GM23338 (cell line): Measurements from ENCODE around the gene GAK. TPM values are rescaled to one million over a fixed set of nuclear protein-coding genes. Genes with fewer than 3 reads are reported as not detected.

Source experiments
- ATAC-seq: fragments of 200-7000 bp; cut with Tn5 transposase; 3 replicates; pipeline ENCODE4 v1.9.1; 2020
- DNase-seq: peaks from one replicate; pipeline ENCODE4 v3.0.0-alpha.2; 2015; ENCODE audit warnings: low spot score
- H2AFZ ChIP-seq: fragments of 200-600 bp; sonication (generic); 2 replicates; pipeline ENCODE4 v1.8.0; 2016; ENCODE audit warnings: antibody characterized with exemption, mild to moderate bottlenecking, moderate library complexity
- H3F3A ChIP-seq: fragments of 200-600 bp; sonication (generic); replicated peaks from 2 replicates; pipeline ENCODE4 v1.8.0; 2017; ENCODE audit warnings: antibody characterized with exemption, mixed run types, low read depth
- H3K27ac ChIP-seq: fragments of 200-600 bp; sonication (generic); 2 replicates; pipeline ENCODE4 v1.6.1; 2016; ENCODE audit warnings: low read depth
- H3K27me3 ChIP-seq: fragments of 200-600 bp; sonication (generic); 2 replicates; pipeline ENCODE4 v1.8.0; 2016; ENCODE audit warnings: mild to moderate bottlenecking, mixed run types, moderate library complexity; ENCODE audit not compliant: insufficient read depth
- H3K36me3 ChIP-seq: fragments of 200-600 bp; sonication (generic); 2 replicates; pipeline ENCODE4 v1.8.0; 2016; ENCODE audit warnings: mild to moderate bottlenecking; ENCODE audit not compliant: insufficient read depth
- H3K4me1 ChIP-seq: fragments of 200-600 bp; sonication (generic); 2 replicates; pipeline ENCODE4 v1.8.0; 2016; ENCODE audit warnings: mild to moderate bottlenecking, moderate library complexity; ENCODE audit not compliant: insufficient read depth
- H3K4me2 ChIP-seq: fragments of 200-600 bp; sonication (generic); 2 replicates; pipeline ENCODE4 v1.7.1; 2017; ENCODE audit warnings: mixed run types
- H3K4me3 ChIP-seq: fragments of 200-600 bp; sonication (generic); 2 replicates; pipeline ENCODE4 v1.6.1; 2016; ENCODE audit warnings: mixed run types
- H3K79me2 ChIP-seq: fragments of 200-600 bp; sonication (generic); replicated peaks from 2 replicates; pipeline ENCODE4 v1.8.0; 2017; ENCODE audit warnings: mild to moderate bottlenecking; ENCODE audit not compliant: insufficient read depth
- H3K9me2 ChIP-seq: fragments of 200-600 bp; sonication (generic); 2 replicates; pipeline ENCODE4 v1.8.0; 2017; ENCODE audit not compliant: insufficient read depth
- H4K20me1 ChIP-seq: fragments of 200-600 bp; sonication (generic); replicated peaks from 2 replicates; pipeline ENCODE4 v1.8.0; 2017; ENCODE audit warnings: mild to moderate bottlenecking; ENCODE audit not compliant: insufficient read depth
- H3K27ac Mint-ChIP-seq: 2 replicates; pipeline ENCODE4 v1.8.0; 2020; ENCODE audit warnings: inconsistent platforms, mild to moderate bottlenecking, moderate library complexity, mixed read lengths
- H3K27me3 Mint-ChIP-seq: 3 replicates; pipeline ENCODE4 v1.8.0; 2022; ENCODE audit warnings: low read depth, mild to moderate bottlenecking, moderate library complexity, mixed read lengths, inconsistent platforms; ENCODE audit not compliant: insufficient read depth, poor library complexity
- H3K36me3 Mint-ChIP-seq: 3 replicates; pipeline ENCODE4 v1.8.0; 2021; ENCODE audit warnings: low read depth, mild to moderate bottlenecking, inconsistent platforms, moderate library complexity, mixed read lengths
- H3K4me1 Mint-ChIP-seq: 3 replicates; pipeline ENCODE4 v1.8.0; 2020; ENCODE audit warnings: mild to moderate bottlenecking, inconsistent platforms, mixed read lengths
- H3K4me3 Mint-ChIP-seq: 3 replicates; pipeline ENCODE4 v1.8.0; 2021; ENCODE audit warnings: moderate library complexity, mild to moderate bottlenecking, inconsistent platforms, mixed read lengths
- H3K9me3 Mint-ChIP-seq: 3 replicates; pipeline ENCODE4 v1.8.0; 2020; ENCODE audit warnings: moderate library complexity, mild to moderate bottlenecking, inconsistent platforms, mixed read lengths
- CREB1 ChIP-seq: fragments of 250-450 bp; sonication (Bioruptor Pico); IDR thresholded peaks from 2 replicates; pipeline ENCODE4 v1.5.0; 2020; ENCODE audit warnings: low read depth, mild to moderate bottlenecking, moderate library complexity
- EZH2 ChIP-seq: fragments of 200-600 bp; sonication (generic); IDR thresholded peaks from one replicate; pipeline ENCODE4 v1.8.0; 2017; ENCODE audit warnings: antibody characterized with exemption, mild to moderate bottlenecking, low read depth; ENCODE audit not compliant: unreplicated experiment
- EZH2phosphoT487 ChIP-seq: fragments of 200-600 bp; sonication (generic); IDR thresholded peaks from one replicate; pipeline ENCODE4 v1.8.1; 2018; ENCODE audit warnings: antibody characterized with exemption; ENCODE audit not compliant: unreplicated experiment
- JUNB ChIP-seq: IDR thresholded peaks from one replicate; pipeline ENCODE4 v1.6.1; 2016; ENCODE audit warnings: antibody characterized with exemption; ENCODE audit not compliant: unreplicated experiment
- POLR2AphosphoS5 ChIP-seq: IDR thresholded peaks from 2 replicates; pipeline ENCODE4 v1.6.1; 2016; ENCODE audit warnings: antibody characterized with exemption, low read depth
- STAT1 ChIP-seq: IDR thresholded peaks from one replicate; pipeline ENCODE4 v1.6.1; 2016; ENCODE audit warnings: antibody characterized with exemption; ENCODE audit not compliant: unreplicated experiment
- ZNF331 ChIP-seq: fragments of 250-450 bp; sonication (Bioruptor Pico); IDR thresholded peaks from 2 replicates; pipeline ENCODE4 v1.5.0; 2020; ENCODE audit warnings: low read depth, mild to moderate bottlenecking, moderate library complexity
- polyA plus RNA-seq: library from polyadenylated mRNA; unstranded; fragments of >200 nt; fragmentation: Nextera tagmentation; extraction: Ambion mirVana; gene quantifications from 2 replicates; pipeline ENCODE4 v1.2.1, GENCODE V29; 2016
- total RNA-seq: library from RNA; depleted of rRNA; stranded (reverse); fragments of >200 nt; shearing (Covaris generic); gene quantifications from 2 replicates; pipeline ENCODE4 v1.2.3, GENCODE V29; 2014
- TF ChIP-seq, protein P1 (sequence below): IDR thresholded peaks from 2 replicates; pipeline ENCODE4 v1.6.1; 2016; ENCODE audit warnings: antibody characterized with exemption
- TF ChIP-seq, protein P2 (sequence below): fragments of 250-450 bp; sonication (Bioruptor Pico); IDR thresholded peaks from 2 replicates; pipeline ENCODE4 v1.5.0; 2020; ENCODE audit warnings: mild to moderate bottlenecking, moderate library complexity
- TF ChIP-seq, protein P3 (sequence below): IDR thresholded peaks from one replicate; pipeline ENCODE4 v1.6.1; 2018; ENCODE audit warnings: antibody characterized with exemption; ENCODE audit not compliant: unreplicated experiment

The GAK gene
- total and polyA plus RNA-seq, 2 experiments from 2014 or later, result 48.5 to 124 TPM

DNA sequence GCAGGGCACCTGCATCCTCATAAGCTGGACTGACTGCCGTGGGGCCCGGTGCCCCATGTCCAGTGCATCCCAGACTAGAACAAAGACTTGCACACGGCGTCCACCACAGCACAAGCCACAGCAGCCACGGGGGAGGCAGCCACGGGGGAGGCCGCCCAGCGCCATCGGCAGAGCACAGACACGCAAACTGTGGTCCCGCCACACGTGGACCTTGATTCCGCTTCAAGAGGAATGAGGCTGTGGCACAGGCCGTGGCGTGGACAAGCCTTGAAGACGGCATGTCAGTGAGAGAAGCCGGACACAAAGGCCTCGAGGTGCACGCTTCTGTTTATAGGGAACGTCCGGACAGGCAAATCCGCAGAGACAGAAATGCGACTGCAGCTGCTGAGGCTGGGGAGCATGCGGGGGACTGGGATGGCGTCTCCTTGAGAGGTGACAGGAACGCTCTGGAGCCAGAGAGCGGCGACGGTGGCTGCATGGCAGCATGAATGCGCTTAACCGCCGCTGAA lies 96.1 kb downstream of the GAK start (continued):
- TF ChIP-seq, protein P1, sequence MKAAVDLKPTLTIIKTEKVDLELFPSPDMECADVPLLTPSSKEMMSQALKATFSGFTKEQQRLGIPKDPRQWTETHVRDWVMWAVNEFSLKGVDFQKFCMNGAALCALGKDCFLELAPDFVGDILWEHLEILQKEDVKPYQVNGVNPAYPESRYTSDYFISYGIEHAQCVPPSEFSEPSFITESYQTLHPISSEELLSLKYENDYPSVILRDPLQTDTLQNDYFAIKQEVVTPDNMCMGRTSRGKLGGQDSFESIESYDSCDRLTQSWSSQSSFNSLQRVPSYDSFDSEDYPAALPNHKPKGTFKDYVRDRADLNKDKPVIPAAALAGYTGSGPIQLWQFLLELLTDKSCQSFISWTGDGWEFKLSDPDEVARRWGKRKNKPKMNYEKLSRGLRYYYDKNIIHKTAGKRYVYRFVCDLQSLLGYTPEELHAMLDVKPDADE, result no peak
- TF ChIP-seq EZH2phosphoT487 (no peak), ZNF331 (CRISPR knock-in tag) (no peak)
- TF ChIP-seq, protein P2, sequence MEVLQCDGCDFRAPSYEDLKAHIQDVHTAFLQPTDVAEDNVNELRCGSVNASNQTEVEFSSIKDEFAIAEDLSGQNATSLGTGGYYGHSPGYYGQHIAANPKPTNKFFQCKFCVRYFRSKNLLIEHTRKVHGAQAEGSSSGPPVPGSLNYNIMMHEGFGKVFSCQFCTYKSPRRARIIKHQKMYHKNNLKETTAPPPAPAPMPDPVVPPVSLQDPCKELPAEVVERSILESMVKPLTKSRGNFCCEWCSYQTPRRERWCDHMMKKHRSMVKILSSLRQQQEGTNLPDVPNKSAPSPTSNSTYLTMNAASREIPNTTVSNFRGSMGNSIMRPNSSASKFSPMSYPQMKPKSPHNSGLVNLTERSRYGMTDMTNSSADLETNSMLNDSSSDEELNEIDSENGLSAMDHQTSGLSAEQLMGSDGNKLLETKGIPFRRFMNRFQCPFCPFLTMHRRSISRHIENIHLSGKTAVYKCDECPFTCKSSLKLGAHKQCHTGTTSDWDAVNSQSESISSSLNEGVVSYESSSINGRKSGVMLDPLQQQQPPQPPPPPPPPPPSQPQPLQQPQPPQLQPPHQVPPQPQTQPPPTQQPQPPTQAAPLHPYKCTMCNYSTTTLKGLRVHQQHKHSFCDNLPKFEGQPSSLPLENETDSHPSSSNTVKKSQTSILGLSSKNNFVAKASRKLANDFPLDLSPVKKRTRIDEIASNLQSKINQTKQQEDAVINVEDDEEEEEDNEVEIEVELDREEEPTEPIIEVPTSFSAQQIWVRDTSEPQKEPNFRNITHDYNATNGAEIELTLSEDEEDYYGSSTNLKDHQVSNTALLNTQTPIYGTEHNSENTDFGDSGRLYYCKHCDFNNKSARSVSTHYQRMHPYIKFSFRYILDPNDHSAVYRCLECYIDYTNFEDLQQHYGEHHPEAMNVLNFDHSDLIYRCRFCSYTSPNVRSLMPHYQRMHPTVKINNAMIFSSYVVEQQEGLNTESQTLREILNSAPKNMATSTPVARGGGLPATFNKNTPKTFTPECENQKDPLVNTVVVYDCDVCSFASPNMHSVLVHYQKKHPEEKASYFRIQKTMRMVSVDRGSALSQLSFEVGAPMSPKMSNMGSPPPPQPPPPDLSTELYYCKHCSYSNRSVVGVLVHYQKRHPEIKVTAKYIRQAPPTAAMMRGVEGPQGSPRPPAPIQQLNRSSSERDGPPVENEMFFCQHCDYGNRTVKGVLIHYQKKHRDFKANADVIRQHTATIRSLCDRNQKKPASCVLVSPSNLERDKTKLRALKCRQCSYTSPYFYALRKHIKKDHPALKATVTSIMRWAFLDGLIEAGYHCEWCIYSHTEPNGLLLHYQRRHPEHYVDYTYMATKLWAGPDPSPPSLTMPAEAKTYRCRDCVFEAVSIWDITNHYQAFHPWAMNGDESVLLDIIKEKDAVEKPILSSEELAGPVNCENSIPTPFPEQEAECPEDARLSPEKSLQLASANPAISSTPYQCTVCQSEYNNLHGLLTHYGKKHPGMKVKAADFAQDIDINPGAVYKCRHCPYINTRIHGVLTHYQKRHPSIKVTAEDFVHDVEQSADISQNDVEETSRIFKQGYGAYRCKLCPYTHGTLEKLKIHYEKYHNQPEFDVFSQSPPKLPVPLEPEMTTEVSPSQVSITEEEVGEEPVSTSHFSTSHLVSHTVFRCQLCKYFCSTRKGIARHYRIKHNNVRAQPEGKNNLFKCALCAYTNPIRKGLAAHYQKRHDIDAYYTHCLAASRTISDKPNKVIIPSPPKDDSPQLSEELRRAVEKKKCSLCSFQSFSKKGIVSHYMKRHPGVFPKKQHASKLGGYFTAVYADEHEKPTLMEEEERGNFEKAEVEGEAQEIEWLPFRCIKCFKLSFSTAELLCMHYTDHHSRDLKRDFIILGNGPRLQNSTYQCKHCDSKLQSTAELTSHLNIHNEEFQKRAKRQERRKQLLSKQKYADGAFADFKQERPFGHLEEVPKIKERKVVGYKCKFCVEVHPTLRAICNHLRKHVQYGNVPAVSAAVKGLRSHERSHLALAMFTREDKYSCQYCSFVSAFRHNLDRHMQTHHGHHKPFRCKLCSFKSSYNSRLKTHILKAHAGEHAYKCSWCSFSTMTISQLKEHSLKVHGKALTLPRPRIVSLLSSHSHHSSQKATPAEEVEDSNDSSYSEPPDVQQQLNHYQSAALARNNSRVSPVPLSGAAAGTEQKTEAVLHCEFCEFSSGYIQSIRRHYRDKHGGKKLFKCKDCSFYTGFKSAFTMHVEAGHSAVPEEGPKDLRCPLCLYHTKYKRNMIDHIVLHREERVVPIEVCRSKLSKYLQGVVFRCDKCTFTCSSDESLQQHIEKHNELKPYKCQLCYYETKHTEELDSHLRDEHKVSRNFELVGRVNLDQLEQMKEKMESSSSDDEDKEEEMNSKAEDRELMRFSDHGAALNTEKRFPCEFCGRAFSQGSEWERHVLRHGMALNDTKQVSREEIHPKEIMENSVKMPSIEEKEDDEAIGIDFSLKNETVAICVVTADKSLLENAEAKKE (CRISPR knock-in tag), result no peak

DNA sequence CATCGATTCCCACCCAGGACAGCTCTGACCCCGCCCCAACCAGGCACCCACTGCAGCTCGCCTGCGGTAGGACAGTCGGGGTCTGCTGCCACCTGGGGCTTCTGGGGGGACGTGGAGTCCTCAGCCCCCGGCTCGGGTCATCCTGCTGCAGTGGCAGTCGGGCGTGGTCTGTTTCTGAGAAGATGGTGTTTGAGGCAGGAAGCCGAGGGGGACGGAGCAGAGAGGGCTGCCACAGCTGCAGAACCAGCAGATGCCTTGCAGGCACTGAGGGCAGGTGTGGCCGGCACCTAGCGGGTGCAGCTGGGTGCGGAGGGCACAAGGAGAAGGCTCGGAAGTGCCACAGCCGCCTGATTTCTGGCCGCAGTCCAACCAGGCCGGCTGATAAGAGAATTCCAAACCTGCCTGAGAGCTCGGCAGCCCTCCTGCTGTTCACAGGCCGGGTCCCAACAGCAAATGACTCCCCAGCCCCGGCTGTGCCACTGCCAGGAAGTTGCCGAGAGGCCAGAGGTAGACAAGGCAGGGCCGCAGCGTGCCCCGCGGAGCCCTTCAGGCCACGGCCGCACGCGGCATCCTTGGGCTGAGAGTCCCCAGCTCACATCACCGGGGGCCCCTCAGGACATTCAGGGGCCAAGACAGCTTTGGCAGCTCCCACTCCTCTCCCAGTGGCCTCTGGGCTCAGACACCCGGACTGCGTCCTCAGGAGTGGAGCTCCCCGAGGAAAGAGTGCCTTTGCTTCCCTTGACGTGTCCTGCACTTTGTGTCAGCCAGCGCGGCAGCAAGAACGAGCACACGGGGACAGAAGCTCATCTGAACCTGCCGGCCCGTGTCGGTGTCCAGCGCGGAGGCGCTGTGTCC lies 96.7 kb downstream of the GAK start:
- Histone ChIP-seq H3K4me3 (no peak overlapping the region), H4K20me1 (no peaks in the 10 kb centered on the region), H3K9me2 (no peaks in the 10 kb centered on the region), H3F3A (no peaks in the 10 kb centered on the region), H3K79me2 (no peaks in the 10 kb centered on the region), H3K27me3 (no peaks in the 10 kb centered on the region), H3K4me1 (no peaks in the 10 kb centered on the region), H3K4me2 (no peak overlapping the region), H3K27ac (no peak overlapping the region), H3K36me3 (no peaks in the 10 kb centered on the region), H2AFZ (no peak overlapping the region)
- peaks cover 5% of the 10 kb centered on the region; the same call in 1 of the 3 replicates for H3K36me3 Mint-ChIP-seq
- H3K9me3 Mint-ChIP-seq, result peaks cover 15% of the 10 kb centered on the region
- H3K27ac Mint-ChIP-seq, result no peak overlapping the region
- H3K4me3 Mint-ChIP-seq, result no peak overlapping the region
- no peaks in the 10 kb centered on the region for H3K4me1 Mint-ChIP-seq
- DNase-seq (no peak), ATAC-seq (no peak)
- H3K27me3 Mint-ChIP-seq, result peaks cover 5% of the 10 kb centered on the region
- TF ChIP-seq EZH2 (no peak), ZNF331 (CRISPR knock-in tag) (no peak), POLR2AphosphoS5 (no peak), JUNB (no peak), CREB1 (CRISPR knock-in tag) (no peak), STAT1 (no peak)
- TF ChIP-seq, protein P3, sequence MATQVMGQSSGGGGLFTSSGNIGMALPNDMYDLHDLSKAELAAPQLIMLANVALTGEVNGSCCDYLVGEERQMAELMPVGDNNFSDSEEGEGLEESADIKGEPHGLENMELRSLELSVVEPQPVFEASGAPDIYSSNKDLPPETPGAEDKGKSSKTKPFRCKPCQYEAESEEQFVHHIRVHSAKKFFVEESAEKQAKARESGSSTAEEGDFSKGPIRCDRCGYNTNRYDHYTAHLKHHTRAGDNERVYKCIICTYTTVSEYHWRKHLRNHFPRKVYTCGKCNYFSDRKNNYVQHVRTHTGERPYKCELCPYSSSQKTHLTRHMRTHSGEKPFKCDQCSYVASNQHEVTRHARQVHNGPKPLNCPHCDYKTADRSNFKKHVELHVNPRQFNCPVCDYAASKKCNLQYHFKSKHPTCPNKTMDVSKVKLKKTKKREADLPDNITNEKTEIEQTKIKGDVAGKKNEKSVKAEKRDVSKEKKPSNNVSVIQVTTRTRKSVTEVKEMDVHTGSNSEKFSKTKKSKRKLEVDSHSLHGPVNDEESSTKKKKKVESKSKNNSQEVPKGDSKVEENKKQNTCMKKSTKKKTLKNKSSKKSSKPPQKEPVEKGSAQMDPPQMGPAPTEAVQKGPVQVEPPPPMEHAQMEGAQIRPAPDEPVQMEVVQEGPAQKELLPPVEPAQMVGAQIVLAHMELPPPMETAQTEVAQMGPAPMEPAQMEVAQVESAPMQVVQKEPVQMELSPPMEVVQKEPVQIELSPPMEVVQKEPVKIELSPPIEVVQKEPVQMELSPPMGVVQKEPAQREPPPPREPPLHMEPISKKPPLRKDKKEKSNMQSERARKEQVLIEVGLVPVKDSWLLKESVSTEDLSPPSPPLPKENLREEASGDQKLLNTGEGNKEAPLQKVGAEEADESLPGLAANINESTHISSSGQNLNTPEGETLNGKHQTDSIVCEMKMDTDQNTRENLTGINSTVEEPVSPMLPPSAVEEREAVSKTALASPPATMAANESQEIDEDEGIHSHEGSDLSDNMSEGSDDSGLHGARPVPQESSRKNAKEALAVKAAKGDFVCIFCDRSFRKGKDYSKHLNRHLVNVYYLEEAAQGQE, result no peak
- TF ChIP-seq, protein P1, result no peak
